Measurements from ENCODE around the gene FGF10.

Gene FGF10

DNA sequence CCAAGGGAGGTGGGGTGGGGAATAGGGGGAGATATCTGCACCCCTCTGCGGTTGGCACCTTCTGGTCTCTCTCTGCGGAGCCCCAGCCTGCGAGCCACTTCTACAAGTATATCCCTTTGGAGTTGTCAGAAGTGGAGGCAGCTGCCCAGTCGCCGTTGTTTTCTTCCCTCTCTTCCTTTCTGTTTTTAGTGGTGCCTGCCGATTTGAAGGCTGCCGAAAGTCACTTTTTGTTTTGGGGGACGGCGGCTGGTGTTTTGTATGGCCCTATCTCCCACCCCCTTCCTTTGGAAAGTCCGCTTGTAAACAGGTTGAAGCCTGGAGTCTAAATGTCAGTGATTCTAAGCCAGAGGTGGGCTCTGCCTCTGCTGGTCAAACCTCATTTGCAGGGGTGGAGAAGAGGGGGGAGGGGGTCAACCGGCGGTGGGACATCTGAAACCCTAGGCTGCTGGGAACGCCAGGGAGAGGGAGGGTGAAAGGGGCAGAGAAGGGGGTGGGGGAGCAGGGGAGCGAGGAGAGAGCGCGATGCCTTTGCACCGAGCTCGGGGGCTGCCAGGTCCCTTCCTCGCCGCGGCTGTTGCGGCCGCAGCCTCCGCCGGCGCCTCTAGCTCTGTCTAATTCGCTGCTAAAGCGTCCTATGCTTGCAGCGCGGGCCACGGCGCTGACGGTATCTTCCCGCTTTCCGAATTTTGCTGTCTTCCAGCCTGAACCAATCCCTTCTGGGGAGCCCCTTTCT is at the start of gene FGF10:
Gene FGF10, minus strand, starts transcription at position 331 of the 733 bp plus-strand sequence. CDS start 738 bp downstream, outside the sequence.
- DNase-seq (ENCODE audit: extremely low spot score, insufficient read length, low read depth) (no peak), FAIRE-seq (no peak)

DNA sequence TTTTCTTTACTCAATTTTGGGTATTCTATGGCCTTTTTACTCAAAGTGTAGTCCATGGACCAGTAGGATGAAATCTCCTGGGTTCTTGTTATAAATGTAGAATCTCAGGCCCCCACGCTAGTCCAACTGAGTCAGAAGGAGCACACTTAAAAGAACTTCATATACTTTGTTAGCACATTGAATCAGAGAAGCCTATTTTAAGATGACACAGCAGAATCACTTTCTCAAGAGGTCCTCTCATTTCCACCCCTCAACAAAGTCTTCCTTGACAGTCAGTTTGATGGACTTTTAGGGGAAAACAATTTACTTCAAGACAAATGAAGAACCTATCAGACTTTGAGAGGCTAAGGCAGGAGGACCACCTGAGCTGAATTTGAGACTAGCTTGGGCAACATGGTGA is 37.7 kb upstream of the FGF10 start:
- DNase-seq (ENCODE audit: extremely low spot score, insufficient read length, low read depth) = no peak
- no peak for FAIRE-seq

GRCh38 chr5:44412286-44412685 is 23.1 kb upstream of the FGF10 start:
- DNase-seq (ENCODE audit: extremely low spot score, insufficient read length, low read depth) = no peak
- no peak for FAIRE-seq

DNA sequence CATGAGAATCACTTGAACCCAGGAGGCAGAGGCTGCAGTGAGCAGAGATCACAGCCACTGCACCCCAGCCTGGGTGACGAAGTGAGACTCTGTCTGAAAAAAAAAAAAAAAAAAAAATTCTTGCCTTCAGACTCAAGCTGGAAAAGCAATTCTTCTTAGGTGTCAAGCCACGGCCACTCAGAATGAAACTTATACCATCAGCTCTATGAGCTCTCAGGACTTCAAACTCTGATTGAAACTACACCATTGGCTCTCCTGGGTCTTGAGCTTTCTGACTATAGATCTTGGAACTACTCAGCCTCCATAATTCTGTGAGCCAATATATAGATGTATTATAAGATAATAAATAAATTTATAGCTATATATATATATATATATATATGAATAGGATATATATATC is 12.9 kb upstream of the FGF10 start:
- FAIRE-seq (no peak), DNase-seq (ENCODE audit: extremely low spot score, insufficient read length, low read depth) (no peak)

DNA sequence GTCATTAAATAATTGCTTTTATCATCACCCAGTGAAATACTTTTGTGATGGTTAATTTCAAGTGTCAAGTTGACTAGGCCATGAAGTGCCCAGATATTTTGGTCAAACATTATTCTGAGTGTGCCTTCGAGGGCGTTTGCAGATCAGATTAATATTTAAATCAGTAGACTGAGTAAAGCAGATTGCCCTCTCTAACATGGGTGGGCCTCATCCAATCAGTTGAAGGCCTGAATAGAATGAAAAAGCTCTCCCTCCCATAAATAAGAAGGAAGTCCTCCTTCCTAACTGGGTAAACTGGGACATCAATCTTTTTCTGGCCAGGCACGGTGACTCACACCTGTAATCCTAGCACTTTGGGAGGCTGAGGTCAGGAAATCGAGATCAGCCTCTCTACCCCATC is 12.4 kb upstream of the FGF10 start:
- no peak for DNase-seq (ENCODE audit: extremely low spot score, insufficient read length, low read depth)
- FAIRE-seq = no peak

DNA sequence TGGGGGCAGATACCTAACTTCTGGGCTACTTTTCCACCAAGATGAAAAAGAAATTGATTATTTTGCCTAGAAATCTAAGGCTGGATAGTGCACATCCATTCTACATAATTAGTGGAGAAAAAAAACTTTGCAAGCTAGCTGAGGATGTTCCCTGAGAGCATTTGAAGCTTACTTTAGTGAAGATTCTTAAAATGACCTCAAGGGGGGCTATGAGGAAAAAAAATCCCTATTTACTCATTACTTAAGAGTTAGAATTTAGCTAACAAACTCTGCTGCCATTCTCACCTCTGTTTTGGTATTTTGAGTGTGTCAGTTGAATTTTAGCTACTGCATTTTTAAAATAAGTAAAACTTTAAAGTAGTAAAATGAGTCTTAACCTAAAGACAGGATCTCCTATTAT is 9.2 kb upstream of the FGF10 start:
- FAIRE-seq (no peak), DNase-seq (ENCODE audit: extremely low spot score, insufficient read length, low read depth) (no peak)

DNA sequence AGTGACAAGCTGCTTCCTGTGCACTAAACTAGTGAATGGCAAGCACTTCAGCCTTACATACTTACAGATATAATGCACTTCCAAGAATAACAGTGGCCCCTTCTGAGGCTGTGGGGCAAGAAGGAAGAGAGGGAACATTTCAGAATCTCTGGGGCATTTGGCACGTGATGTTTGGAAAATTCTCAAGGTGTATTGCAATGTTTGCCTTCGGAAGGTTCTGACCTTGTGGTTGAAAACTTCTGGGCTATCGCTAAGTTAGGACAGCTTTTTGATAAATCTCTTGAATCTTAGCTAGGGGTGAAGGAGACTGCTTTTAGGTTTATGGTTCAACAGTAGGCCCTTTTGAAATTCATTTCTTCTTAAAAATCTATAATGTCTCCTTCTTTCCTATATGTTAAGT is 7.1 kb upstream of the FGF10 start:
- DNase-seq (ENCODE audit: extremely low spot score, insufficient read length, low read depth) (no peak), FAIRE-seq (no peak)

GRCh38 chr5:44390351-44390750 is 1.1 kb upstream of the FGF10 start:
- DNase-seq (ENCODE audit: extremely low spot score, insufficient read length, low read depth) (no peak), FAIRE-seq (no peak)

GRCh38 chr5:44389823-44390143 is 563 bp upstream of the FGF10 start:
- FAIRE-seq (no peak), DNase-seq (ENCODE audit: extremely low spot score, insufficient read length, low read depth) (no peak)

- no peak for DNase-seq (ENCODE audit: extremely low spot score, insufficient read length, low read depth)
- no peak for FAIRE-seq
Observed at GRCh38 chr5:44388321-44389089, 715 bp downstream of the FGF10 start.

DNA sequence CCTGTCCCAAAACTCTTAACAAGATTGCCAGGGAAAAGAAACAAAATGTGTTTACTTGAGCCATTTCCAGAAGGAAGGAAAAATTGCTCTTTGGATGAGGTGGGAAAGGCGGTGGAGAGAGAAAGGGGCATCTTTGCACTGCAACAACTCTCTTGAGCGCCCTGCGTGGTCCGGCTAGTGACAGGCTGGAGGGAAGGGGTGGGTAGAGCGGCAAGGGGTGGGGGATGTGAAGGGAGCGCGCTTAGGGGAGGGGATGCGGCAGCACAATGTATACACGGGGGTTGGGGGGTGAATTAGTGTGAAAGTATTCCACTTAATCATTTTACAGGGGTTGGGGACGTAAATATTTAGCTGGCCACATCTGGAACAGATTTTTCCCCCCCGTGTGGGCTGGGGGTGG is 1.3 kb downstream of the FGF10 start:
- no peak for FAIRE-seq
- DNase-seq (ENCODE audit: extremely low spot score, insufficient read length, low read depth) = no peak

DNA sequence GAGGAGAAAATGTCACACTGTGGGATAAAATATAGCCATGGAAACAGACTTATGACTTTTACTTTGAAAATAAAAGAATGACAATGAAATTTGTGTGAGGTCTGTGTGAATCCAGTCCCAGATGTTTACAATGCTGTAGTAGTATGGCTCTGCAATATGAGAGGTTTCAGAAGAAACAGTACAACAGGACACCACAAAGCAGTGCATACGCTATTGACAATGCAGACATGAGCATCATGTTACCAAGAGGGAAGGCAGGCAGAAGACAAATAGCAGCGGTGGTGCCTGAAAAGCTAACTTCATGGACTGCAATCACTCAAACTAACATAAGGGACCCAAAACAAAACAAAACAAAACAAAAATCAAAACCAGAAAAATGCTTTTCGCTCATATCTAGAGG is 1.8 kb downstream of the FGF10 start:
- FAIRE-seq (no peak), DNase-seq (ENCODE audit: extremely low spot score, insufficient read length, low read depth) (no peak)

GRCh38 chr5:44385291-44385900 is 3.8 kb downstream of the FGF10 start:
- DNase-seq (ENCODE audit: extremely low spot score, insufficient read length, low read depth) = no peak

GRCh38 chr5:44384816-44385215 is 4.4 kb downstream of the FGF10 start:
- FAIRE-seq = no peak
- no peak for DNase-seq (ENCODE audit: extremely low spot score, insufficient read length, low read depth)

More at GRCh38 chr5:44385291-44385900, 3.8 kb downstream of the FGF10 start:
- no peak for FAIRE-seq

GRCh38 chr5:44382894-44383293 is 6.3 kb downstream of the FGF10 start:
- DNase-seq (ENCODE audit: extremely low spot score, insufficient read length, low read depth) = no peak
- no peak for FAIRE-seq

DNA sequence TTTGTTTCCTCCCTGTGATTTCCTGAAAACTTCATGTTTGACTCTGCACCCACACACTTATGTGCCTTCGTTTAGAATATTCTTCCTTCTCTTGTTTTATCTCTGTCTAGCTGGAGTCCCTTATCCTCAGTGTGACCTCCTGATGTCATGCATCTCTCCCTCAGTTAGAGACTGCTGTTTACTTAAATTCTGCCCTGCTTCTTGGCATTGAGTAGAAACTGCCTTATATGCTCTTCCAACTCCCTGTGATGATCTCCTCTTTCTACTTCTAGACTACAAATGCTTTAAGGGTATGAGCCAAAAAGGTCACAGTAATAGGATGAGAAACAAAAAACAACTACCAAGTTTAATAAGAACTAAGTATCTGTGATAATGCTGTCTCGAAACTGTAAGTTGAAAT is 12.2 kb downstream of the FGF10 start:
- no peak for FAIRE-seq
- no peak for DNase-seq (ENCODE audit: extremely low spot score, insufficient read length, low read depth)

DNA sequence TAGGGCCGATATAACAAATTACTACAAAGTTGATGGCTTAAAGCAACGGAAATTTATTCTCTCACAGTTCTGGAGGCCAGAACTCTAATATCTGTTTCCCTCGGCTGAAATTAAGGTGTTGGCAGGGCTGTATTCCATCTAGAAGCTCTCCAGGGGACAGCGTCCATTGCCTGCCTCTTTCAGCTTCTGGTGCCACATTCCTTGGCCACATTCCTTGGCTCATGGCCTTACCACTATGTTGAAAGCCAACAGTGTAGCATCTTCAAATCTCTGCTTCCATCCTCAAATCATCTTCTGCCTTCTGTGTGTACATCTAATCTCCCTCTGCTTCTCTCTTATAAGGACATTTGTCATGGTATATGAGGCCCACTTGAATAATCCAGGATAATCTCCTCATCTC is 17.2 kb downstream of the FGF10 start:
- no peak for DNase-seq (ENCODE audit: extremely low spot score, insufficient read length, low read depth)
- FAIRE-seq = no peak

GRCh38 chr5:44367203-44367602 is 22.0 kb downstream of the FGF10 start:
- FAIRE-seq (no peak), DNase-seq (ENCODE audit: extremely low spot score, insufficient read length, low read depth) (no peak)

DNA sequence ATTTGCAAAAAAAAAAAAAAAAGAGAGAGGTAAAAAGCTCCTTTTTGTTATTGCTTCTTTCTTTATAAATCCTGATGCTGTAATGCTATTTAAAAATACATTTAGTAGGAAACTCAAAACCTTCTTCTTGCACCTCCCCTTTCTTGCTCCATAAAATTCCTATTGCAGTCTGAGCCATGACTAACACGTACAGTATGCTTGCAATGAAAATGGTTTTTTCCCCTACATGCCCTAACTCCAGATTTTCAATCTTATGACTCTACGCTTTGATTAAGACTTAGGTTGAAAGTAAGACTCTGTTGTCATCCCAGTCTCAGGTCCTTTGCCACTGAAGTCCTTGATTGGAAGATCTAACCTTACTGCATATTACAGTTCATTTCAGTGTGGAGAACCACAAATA is 23.9 kb downstream of the FGF10 start:
- FAIRE-seq = no peak
- no peak for DNase-seq (ENCODE audit: extremely low spot score, insufficient read length, low read depth)

- FAIRE-seq = no peak
Observed at GRCh38 chr5:44364097-44364496, 25.1 kb downstream of the FGF10 start.

DNA sequence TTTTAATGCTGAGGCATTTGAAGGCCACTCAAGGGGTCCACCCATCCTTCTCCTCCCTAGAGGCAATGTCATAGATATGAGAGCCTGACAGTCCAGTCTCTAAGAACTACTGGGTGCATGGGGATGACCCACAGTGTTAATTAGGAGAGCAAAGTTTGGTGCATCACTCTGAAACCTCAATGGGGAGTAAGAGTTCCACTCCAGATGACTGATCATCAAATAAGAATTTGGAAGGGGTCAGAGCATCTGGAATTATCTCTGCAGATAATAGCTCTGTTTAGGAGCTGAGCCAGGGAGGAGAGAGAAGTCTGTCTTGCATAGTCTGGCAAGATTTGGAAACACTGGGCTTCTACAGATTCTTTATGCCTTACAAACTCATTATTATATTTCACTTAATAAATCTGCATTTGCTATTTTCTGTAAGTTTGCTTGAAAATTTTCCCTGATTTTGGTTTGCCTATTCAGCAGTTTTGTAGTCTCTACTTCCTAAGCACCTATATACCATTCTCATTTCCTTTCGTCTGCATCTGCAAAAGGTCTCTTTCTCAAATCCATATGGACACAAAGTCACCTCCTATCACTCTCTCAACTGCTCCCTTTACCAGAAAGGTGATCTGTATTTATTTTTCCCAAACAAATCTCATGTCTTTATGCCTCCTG is 27.7 kb downstream of the FGF10 start:
- DNase-seq (ENCODE audit: extremely low spot score, insufficient read length, low read depth) = no peak
- no peak for FAIRE-seq

More at GRCh38 chr5:44364097-44364496, 25.1 kb downstream of the FGF10 start:
- no peak for DNase-seq (ENCODE audit: extremely low spot score, insufficient read length, low read depth)

Measured in GM18507 (cell line).